IgD-negative memory B cell (primary cell): ENCODE measurements around the gene TCF23. TPM values are rescaled to one million over a fixed set of nuclear protein-coding genes. Genes with fewer than 3 reads are reported as not detected.

Experiments used
- H3K27ac Mint-ChIP-seq, 3 donors: one replicate each; pipeline ENCODE4 v1.8.0; 2020 to 2022; ENCODE audit warnings: mild to moderate bottlenecking in 3 of 3, mixed read lengths in 3 of 3, moderate library complexity in 1 of 3
- H3K27me3 Mint-ChIP-seq: one replicate; pipeline ENCODE4 v1.8.0; 2021; ENCODE audit warnings: mixed read lengths
- H3K36me3 Mint-ChIP-seq: one replicate; pipeline ENCODE4 v1.8.0; 2020; ENCODE audit warnings: mild to moderate bottlenecking, mixed read lengths
- H3K4me1 Mint-ChIP-seq, 3 donors: one replicate each; pipeline ENCODE4 v1.8.0; 2020 to 2022; ENCODE audit warnings: mixed read lengths in 3 of 3, mild to moderate bottlenecking in 1 of 3
- H3K4me3 Mint-ChIP-seq, 4 donors: one replicate each; pipeline ENCODE4 v1.8.0; 2020 to 2022; ENCODE audit warnings: mild to moderate bottlenecking in 4 of 4, mixed read lengths in 4 of 4, moderate library complexity in 3 of 4
- H3K9me3 Mint-ChIP-seq, 3 donors: one replicate each; pipeline ENCODE4 v1.8.0; 2020 to 2021; ENCODE audit warnings: mixed read lengths in 3 of 3, mild to moderate bottlenecking in 1 of 3
- polyA plus RNA-seq: library from polyadenylated mRNA; unstranded; fragments of 300-500 nt; fragmentation: Illumina TruSeq; gene quantifications from one replicate; pipeline ENCODE4 v1.2.3, GENCODE V29; 2021

Gene TCF23
- polyA plus RNA-seq, 1 donor from 2014 or later, result not detected

DNA sequence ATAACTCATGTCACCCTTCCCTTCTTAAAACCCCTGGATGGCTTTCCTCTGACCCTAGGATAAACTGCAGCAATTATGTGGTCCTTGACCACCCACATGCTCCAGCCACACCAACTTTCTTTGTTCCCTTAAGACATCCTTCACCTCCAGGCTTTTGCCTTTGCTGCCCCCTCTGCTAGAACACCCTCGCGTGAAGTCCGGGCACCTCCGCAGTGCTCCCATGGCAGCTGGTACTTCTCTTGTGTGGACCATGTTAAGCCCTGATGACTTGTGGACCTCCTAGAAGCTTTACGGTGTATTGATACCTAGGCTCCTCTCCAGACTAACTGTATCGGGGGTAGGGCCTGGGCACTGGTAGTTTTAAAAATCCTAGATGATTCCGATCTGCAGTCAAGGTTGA is 26.0 kb upstream of the TCF23 start:
- no peaks in the 10 kb centered on the region for H3K9me3 Mint-ChIP-seq
- peak overlapping the region; percentile 89 to 97 (median 95) for H3K4me3 Mint-ChIP-seq
- H3K4me1 Mint-ChIP-seq, result peaks cover 3 to 15% (median 11%) of the 10 kb centered on the region in 3 donors
- peak overlapping the region in 1 of 3 donors; percentile 23 for H3K27ac Mint-ChIP-seq
- H3K36me3 Mint-ChIP-seq, result no peaks in the 10 kb centered on the region
- peaks cover 18% of the 10 kb centered on the region for H3K27me3 Mint-ChIP-seq

DNA sequence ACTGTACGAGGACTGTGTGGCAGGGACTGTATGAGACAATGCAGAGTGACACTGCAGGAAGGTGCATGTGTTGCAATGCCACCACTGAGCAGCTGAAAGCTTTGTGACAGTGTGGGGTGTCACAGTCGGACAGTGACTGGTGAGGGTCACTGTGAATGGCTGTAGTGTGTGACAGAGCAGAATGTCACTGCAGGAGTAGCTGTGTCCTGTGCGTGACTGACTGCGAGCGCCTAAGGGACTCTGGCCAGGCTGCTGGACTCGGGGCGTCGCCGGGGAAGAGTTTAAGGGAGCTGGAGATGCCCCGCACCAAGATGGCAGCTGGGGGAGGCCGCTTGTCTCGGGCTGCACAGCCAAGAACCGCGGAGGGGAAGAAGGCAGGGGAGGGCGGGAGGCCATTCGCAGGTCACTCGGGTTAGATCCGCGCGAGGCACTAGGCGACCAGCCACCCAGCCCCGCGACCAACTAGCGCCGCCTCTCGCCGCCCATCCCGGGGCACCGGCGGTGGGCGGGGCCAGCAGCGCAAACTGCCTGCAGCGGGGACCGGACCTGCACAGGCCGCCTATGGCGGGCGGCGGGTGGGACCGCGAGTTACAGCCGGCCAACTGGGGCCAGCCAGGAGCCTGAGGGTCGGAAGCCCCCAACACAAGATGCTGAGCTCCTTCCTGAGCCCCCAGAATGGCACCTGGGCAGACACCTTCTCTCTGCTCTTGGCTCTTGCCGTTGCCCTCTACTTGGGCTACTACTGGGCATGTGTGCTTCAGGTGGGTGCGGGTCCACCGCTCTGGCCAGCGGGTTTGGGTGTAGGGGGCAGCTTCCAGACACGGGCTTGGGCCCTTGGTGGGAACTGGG is 25.3 kb upstream of the TCF23 start, which contains the start of gene ABHD1:
TSS of gene ABHD1 (plus strand) at position 514 of the 849 bp plus-strand sequence. CDS start at position 648, 134 bp downstream.
- H3K9me3 Mint-ChIP-seq, result no peaks in the 10 kb centered on the region
- H3K4me1 Mint-ChIP-seq, result peaks cover 3 to 15% (median 11%) of the 10 kb centered on the region in 3 donors
- peak within 1 kb of the TSS in 2 of 3 donors; percentile 4 to 23 for H3K27ac Mint-ChIP-seq
- peak within 1 kb of the TSS; percentile 89 to 97 (median 95) for H3K4me3 Mint-ChIP-seq
- peaks cover 13% of the 10 kb centered on the region for H3K27me3 Mint-ChIP-seq
- H3K36me3 Mint-ChIP-seq, result no peaks in the 10 kb centered on the region

DNA sequence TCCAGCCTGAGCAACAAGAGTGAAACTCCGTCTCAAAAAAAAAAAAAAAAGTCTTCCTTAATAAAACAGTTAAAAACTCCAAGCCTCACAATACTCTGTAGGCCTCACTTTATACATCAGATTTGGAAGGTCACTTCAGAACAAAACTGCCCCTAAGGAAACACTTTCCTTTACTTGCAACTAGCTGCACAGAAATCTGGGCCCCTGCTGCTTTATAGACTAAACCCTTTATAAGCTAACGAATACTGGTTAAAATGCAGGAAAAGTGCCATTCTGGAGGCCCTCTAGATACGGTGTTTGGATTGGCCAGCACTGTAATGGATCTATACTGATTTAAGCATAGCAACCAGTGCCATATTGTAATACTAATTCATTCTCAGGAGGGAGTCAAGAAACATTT is 23.7 kb upstream of the TCF23 start:
- H3K4me1 Mint-ChIP-seq, result peaks cover 4 to 8% (median 6%) of the 10 kb centered on the region in 3 donors
- H3K27ac Mint-ChIP-seq, result no peak overlapping the region
- H3K9me3 Mint-ChIP-seq, result no peaks in the 10 kb centered on the region
- peaks cover 1% of the 10 kb centered on the region for H3K27me3 Mint-ChIP-seq
- peak overlapping the region in 2 of 4 donors; percentile 3 to 52 for H3K4me3 Mint-ChIP-seq
- no peaks in the 10 kb centered on the region for H3K36me3 Mint-ChIP-seq

DNA sequence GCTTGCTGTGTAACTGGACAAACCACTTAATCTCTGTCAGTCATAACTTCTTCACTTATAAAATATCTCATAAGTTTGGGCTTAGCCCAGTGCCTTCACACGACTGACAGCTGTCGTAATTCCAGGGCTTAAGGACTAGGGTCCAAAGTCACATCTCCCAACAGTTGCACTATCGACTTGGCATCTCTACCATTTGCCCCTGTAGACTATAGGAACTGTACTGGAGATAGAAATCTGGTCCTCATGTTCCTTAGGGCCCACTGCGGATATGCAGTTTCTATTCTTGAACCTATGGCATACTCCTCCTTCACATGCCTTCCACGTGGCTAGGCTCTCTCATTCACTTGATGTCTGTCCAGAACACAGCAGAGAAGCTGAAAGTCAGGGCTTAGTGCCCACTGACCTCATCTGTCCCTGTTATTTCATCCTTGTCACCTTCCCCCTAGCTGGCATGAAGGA is 22.5 kb upstream of the TCF23 start:
- no peak overlapping the region for H3K27ac Mint-ChIP-seq
- no peaks in the 10 kb centered on the region for H3K9me3 Mint-ChIP-seq
- H3K4me3 Mint-ChIP-seq, result peak overlapping the region in 1 of 4 donors; percentile 60
- H3K4me1 Mint-ChIP-seq, result peaks cover 6 to 8% (median 6%) of the 10 kb centered on the region in 3 donors
- H3K27me3 Mint-ChIP-seq, result no peaks in the 10 kb centered on the region
- H3K36me3 Mint-ChIP-seq, result no peaks in the 10 kb centered on the region

DNA sequence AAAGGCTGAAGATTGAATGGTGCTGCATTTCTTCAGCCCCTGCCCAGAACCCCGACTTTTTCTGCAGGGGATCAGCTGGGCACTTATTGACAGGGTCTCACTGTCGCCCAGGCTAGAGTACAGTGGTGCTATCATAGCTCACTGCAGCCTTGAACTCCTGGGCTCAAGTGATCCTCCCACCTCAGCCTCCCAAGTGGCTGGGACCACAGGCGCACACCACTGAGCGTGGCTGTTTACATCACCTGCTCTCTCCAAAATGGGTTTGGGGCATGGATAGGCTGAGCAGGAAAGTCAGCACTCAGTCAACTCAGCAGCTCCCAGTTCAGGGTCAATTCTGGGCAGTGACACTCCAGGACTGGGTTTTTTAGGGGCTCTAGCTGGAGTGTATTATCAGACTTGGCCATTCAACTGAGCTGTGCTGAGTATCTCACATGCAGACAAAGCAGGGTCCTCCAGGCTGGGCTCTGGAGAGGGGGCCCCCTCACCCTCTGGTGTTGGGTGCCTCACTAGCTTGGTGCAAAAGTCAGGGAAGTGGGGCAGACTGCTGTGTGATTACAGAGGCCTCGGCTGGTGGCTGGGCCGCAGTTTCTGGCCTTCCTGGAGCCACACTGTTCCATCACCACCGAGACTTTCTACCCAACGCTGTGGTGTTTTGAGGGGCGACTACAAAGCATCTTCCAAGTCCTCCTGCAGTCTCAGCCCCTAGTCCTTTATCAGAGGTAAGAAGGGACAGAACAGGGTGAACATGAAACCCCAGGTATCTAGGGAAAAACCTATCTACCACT is 20.7 kb upstream of the TCF23 start:
- Mint-ChIP-seq H3K4me1 (peaks cover 6 to 8% (median 7%) of the 10 kb centered on the region in 3 donors), H3K4me3 (peak overlapping the region in 1 of 4 donors; percentile 64), H3K27ac (no peak overlapping the region), H3K27me3 (no peaks in the 10 kb centered on the region), H3K36me3 (no peaks in the 10 kb centered on the region), H3K9me3 (no peaks in the 10 kb centered on the region)

DNA sequence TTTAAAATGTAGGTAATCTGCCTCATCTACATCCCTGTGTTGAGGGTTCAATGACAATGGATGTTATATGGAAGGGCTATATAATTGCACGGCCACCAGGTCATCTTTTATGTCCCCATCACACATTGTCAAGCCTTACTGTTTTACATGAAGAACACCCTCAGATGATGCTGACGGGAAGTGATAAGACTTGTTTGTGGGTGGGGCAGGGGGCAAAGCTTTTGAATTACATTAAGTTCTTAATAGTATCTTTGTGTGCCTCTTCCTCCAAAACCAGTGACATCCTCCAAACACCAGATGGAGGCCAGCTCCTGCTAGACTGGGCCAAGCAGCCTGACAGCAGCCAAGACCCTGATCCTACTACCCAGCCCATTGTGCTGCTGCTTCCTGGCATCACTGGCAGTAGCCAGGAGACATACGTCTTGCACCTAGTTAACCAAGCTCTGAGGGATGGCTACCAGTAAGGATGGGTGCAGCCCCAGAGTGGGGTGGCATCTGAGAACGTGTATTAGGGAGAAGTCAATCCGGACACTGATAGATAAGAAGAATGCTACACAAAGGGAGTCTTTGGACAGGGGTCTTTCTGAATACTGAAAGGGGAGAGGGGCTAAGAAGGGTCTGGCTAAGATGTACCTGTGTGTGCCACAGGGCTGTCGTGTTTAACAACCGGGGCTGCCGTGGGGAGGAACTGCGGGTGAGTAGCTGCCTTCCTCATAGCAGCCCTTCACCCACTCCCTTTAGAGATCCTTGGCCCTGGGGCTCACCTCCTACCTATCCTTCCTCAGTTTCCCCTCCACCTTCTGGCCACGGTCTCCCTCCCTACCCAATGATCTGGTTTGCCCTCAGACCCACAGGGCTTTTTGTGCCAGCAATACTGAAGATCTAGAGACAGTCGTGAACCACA is 19.9 kb upstream of the TCF23 start:
- peak overlapping the region in 2 of 3 donors; percentile 18 to 29 for H3K27ac Mint-ChIP-seq
- no peaks in the 10 kb centered on the region for H3K9me3 Mint-ChIP-seq
- peaks cover 8 to 15% (median 12%) of the 10 kb centered on the region in 3 donors for H3K4me1 Mint-ChIP-seq
- peaks cover 2% of the 10 kb centered on the region for H3K36me3 Mint-ChIP-seq
- H3K4me3 Mint-ChIP-seq, result peak overlapping the region in 1 of 4 donors; percentile 64
- H3K27me3 Mint-ChIP-seq, result no peaks in the 10 kb centered on the region

DNA sequence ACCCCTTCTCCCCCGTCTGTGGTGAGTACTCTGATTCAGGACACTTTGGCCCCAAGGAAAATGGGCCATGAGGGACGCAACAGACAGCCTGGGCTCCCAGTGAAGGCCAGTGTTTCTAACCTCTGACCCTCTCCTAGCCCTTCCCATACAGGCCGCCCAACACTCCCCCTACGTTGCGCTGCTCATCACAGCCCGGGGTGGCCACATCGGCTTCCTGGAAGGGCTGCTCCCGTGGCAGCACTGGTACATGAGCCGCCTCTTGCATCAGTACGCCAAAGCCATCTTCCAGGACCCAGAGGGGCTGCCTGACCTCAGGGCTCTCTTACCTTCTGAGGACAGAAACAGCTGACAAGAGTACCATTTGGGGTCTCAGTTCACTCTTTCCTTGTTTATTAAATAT is 18.4 kb upstream of the TCF23 start:
- peaks cover 1% of the 10 kb centered on the region for H3K27me3 Mint-ChIP-seq
- no peaks in the 10 kb centered on the region for H3K9me3 Mint-ChIP-seq
- peaks cover 2% of the 10 kb centered on the region for H3K36me3 Mint-ChIP-seq
- peak overlapping the region in 1 of 3 donors; percentile 39 for H3K27ac Mint-ChIP-seq
- H3K4me3 Mint-ChIP-seq, result peak overlapping the region in 3 of 4 donors; percentile 43 to 52 (median 49)
- peaks cover 10 to 17% (median 17%) of the 10 kb centered on the region in 3 donors for H3K4me1 Mint-ChIP-seq

DNA sequence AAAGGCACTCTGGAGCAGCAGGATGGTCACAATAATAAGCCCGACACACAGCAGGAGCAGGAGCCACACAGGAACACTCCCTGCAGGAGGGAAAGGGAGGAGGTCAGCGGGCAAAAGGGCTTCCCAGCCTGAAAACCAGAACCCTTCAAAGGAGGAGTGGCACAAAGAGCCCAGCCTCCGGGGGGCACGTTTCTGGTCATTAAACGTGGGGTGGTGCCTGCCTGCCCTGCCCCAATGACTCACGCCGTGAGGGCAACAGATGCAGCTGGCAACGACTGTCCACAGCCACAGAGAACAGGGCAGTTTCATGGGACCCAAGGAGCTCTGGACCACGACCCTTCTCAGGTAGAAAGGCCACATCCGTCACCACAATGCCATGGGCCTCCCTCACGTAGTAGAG is 17.4 kb upstream of the TCF23 start:
- peak overlapping the region in 1 of 4 donors; percentile 52 for H3K4me3 Mint-ChIP-seq
- H3K27ac Mint-ChIP-seq, result no peak overlapping the region
- H3K9me3 Mint-ChIP-seq, result no peaks in the 10 kb centered on the region
- H3K4me1 Mint-ChIP-seq, result peaks cover 10 to 18% (median 15%) of the 10 kb centered on the region in 3 donors
- H3K36me3 Mint-ChIP-seq, result peaks cover 2% of the 10 kb centered on the region
- peaks cover 1% of the 10 kb centered on the region for H3K27me3 Mint-ChIP-seq

DNA sequence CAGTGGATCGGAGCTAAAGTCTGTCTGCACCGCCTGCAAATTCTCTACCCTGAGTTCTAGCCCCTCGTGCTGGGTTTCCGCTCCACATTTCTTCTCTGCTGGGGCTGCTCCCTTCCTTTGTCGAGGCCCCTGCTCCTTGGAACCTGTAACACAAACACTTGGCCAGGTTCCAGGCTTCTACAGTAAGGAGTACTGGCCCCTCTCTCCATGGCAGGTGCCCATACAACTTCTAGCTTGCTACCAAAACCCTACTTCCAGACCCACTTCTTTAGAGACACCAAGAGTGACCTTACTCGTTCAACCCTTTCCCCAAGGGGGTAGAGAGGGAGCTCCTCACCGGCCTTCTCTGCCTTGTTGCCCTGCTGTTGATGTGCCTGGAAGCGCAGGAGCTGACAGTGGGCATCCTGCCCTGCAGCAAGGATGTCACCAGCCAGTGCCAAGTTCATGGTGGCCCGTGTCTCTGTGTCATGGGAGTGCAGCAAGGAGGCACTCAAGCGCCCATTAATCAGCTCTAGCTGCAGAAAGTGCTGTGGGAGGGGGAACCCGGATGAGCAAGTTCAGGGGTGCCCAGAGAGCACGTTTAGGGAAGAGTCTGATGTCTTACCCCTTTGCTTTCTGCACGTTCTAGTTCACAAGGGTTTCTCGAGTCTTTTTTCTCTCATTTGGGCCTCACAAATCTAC is 15.5 kb upstream of the TCF23 start:
- Mint-ChIP-seq H3K36me3 (peaks cover 2% of the 10 kb centered on the region), H3K27ac (peak overlapping the region; percentile 86 to 99 (median 98)), H3K4me1 (peaks cover 10 to 18% (median 14%) of the 10 kb centered on the region in 3 donors), H3K9me3 (no peaks in the 10 kb centered on the region), H3K27me3 (peaks cover 1% of the 10 kb centered on the region), H3K4me3 (peak overlapping the region; percentile 90 to 98 (median 94))

DNA sequence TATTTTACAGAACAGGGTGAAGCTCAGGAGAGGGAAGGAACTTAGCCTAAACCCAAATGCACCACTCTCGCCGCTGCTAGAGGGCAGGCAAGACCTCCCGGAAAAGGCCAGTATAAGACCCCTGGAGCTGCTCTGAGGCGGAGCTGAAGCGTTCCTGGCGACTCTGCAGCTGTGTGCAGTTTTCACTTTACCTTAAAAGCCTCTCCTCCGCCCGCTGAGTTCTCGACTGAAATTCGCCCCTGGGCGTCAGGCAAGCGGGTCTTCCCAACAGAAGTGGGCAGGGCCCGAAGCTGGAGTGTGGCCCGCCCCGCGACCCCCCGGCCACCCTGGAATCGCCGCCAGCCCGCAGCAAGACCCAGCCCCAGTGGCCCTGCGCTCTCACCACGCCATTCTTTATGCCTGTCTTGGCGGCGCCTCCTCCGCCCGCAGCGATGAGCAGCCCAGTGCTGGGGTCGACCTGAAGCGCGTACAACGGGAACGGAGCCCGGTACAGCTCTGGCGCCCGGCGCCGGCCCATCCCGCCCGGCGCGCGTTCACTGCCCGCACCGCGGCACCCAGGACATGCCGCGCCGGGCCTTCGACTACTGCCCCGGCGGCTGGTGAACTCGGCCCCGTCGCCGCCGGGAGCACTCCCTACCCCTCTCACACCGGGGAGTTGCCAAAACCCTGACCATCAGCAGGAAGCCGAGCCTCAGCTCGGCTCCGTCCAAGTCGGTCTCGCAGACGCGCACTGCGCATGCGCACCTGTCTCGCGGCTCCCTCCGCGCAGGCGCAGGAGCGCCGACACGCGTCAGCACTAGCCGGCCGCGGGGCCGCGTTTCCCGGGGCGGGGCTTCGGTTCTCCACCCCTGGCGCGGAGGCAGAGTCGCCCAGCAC is 14.7 kb upstream of the TCF23 start, which contains the start of gene PREB:
TSS of gene PREB (minus strand) at position 732 of the 876 bp plus-strand sequence. CDS start at position 517, 215 bp downstream.
- Mint-ChIP-seq H3K4me3 (peak within 1 kb of the TSS; percentile 90 to 98 (median 94)), H3K27me3 (peaks cover 1% of the 10 kb centered on the region), H3K36me3 (peaks cover 2% of the 10 kb centered on the region), H3K9me3 (no peaks in the 10 kb centered on the region), H3K4me1 (peaks cover 10 to 18% (median 14%) of the 10 kb centered on the region in 3 donors), H3K27ac (peak within 1 kb of the TSS; percentile 86 to 99 (median 98))

DNA sequence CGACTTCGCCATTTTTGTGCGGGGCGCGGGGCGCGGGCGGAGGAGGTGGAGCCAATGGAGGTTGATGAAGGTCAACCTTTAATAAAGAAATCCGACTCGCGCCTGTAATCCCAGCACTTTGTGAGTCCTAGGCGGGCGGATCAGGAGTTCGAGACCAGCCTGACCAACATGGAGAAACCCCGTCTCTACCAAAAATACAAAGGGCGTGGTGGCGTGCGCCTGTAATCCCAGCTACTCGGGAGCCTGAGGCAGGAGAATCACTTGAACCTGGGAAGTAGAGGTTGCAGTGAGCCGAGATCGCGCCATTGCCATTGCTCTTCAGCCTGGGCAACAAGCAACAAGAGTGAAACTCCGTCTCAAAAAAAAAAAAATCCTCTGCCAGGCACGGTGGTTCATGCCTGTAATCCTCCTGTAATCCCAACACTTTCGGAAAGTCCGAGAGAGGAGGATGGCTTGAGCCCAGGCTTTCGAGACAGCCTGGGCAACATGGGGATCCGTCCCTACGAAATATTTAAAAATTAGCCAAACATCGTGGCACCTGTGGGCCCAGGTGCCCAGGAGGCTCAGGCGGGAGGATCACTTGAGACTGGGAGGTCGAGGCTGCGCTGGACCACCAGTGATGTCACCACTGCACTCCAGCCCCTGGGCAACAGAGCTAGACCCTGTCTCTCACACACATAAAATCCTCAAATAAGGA is 13.9 kb upstream of the TCF23 start:
- H3K9me3 Mint-ChIP-seq, result no peaks in the 10 kb centered on the region
- H3K4me3 Mint-ChIP-seq, result peak overlapping the region; percentile 90 to 98 (median 94)
- H3K27me3 Mint-ChIP-seq, result peaks cover 1% of the 10 kb centered on the region
- peak overlapping the region; percentile 86 to 99 (median 98) for H3K27ac Mint-ChIP-seq
- peaks cover 10 to 18% (median 14%) of the 10 kb centered on the region in 3 donors for H3K4me1 Mint-ChIP-seq
- peaks cover 2% of the 10 kb centered on the region for H3K36me3 Mint-ChIP-seq

DNA sequence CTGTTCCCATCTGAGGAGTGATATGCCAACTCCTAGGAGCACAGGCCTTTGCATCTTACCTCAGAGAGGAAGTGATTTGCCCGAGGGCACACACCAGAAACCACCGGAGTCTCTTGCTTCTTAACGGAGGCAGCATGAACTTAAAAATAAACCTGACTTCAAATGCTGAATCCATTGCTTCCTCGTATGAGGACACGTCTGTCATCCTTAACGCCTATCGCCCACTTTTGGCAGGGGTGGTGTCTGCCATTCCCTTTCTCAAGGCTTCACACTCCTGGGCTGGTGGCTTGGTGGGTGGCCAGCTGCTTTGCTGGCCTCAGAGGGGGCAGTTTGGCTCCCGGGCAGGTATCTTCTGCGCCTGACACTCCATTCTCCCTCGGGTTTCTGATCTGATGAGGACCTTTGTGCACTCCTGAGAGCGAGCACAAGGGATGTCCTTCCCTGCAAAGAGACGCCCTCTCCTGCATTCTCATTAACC is 13.3 kb upstream of the TCF23 start:
- Mint-ChIP-seq H3K36me3 (peaks cover 2% of the 10 kb centered on the region), H3K27ac (peak overlapping the region in 2 of 3 donors; percentile 86 to 98), H3K4me1 (peaks cover 10 to 16% (median 14%) of the 10 kb centered on the region in 3 donors), H3K27me3 (peaks cover 1% of the 10 kb centered on the region), H3K9me3 (no peaks in the 10 kb centered on the region), H3K4me3 (peak overlapping the region; percentile 63 to 92 (median 84))
